ENCODE data around the gene PPARG.

The PPARG gene

DNA sequence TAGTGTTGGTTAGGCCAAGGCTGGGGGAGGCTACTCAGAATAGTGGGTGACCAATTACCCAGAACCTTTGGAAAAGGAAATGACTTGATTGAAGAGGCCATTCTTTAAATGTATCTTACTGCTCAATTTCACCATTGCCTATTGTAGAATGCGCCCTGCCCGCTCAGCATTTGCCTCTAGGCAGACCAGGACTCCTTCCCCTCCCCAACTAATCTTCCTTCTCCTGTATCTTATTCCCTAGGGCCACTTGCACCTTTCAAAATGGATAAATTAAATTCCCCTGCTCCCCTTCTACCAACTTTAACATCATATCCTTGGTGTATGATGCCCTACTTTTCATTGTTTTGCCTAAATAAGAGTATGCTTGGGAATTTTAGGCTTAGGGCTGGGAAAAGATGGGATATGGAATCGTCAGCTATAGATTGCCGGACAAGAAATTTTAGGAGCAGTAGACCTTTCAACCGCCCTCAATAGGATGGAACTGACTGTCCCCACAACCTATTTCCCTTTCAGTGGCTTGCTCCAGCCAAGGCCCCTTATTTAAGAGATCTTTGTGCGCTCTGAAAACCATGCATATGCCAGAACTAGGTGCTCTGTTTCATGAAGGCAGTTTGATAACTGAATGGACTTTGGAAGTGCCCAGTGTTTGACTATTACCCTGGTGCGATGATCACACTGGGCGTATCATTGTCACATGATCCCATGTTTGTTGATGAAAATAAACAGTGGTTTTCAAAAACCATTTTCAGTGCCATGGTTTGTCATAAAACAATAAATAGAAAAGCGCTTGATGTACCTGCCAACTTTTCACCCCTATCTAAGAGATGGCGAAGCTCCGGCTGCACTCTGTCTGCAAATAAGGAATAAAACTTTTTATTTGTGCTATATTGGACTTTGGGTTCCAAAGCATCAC, 121.1 kb downstream of the PPARG start:
- no peak for DNase-seq (ENCODE audit: low read depth in 2 of 2)

DNA sequence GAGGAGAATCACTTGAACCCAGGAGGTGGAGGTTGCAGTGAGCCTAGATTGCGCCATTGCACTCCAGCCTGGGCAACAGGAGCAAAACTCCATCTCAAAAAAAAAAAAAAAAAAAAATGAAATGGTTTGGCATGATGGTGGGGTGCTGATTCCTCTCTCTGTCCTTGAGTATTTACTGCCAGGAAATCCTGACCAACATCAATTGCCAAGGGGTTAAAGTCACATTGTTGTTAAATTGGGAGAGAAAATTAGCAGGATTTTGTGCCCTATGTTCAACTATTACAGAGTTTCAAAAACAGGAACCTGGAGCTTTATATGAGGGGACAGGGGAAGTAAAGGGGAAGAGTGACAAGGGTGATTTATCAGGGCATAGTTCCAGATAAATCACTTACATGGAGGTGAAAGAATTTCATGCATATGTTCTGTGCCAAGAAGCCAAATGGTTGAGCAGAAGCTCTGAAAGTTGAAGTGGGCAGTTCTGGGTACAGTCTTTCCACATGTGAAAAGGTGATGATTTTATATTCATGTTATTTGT, 124.9 kb downstream of the PPARG start:
- DNase-seq (ENCODE audit: low read depth in 2 of 2), result no peak

- DNase-seq (ENCODE audit: low read depth in 2 of 2), result no peak
Measured at GRCh38 chr3:12415014-12415680, 126.3 kb downstream of the PPARG start.

DNA sequence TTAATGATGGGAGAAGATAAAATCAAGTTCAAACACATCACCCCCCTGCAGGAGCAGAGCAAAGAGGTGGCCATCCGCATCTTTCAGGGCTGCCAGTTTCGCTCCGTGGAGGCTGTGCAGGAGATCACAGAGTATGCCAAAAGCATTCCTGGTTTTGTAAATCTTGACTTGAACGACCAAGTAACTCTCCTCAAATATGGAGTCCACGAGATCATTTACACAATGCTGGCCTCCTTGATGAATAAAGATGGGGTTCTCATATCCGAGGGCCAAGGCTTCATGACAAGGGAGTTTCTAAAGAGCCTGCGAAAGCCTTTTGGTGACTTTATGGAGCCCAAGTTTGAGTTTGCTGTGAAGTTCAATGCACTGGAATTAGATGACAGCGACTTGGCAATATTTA, 127.9 kb downstream of the PPARG start:
- DNase-seq (ENCODE audit: low read depth in 2 of 2), result no peak

- no peak for DNase-seq (ENCODE audit: low read depth in 2 of 2)
Measured at GRCh38 chr3:12420393-12420792, 131.5 kb downstream of the PPARG start.

GRCh38 chr3:12421132-12421531, 132.3 kb downstream of the PPARG start:
- DNase-seq (ENCODE audit: low read depth in 2 of 2), result no peak

DNA sequence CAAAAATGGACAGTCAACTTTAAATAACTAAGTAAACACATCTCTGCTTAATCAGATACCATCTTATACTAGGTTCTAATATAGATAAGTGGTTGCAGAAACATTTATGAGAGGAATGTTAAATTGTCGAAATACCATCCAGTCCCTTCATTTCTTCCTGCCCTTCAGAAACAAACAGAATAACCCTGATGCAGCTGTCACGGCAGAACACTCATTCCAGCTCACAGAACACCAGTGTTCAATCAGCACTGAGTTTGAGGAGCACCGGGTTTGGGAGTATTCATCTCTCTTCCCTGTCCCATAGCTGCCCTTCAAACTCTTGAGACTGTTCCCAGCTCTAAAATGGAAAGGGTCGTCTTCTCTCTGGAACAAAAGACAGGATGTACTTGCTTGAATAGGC, 134.3 kb downstream of the PPARG start:
- no peak for DNase-seq (ENCODE audit: low read depth in 2 of 2)

DNA sequence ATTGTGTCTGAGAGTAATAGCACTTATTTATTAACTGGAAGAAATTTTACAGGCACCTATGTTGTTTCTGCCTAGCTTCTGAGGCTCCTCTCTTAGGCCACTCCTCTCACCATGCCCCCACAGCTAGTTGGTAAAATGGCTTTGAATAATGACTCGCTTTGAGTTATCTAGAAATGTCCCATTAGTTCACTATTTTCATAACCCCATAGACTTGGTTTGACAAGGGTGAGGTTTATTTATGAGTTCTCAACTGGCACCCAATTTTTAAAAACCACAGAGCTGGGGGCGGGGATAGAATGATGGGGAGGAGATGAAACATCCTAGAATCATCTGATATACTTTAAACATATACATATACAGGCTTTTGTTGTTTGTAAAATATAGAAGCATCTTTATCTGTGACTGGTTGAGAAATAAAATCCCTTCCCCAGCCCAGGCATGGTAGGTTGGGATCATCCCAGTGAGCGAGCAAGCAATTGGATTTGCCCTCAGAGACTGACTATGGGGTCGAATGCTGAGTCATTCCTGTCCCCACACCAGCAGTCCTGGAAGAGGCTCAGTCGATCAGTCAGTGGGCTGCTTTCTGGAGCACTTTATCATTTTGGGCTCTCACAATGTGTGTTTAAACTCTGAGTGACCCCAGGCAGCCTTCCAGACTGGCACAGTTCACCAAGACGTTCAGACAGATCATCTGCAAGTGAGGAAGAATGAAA, 135.2 kb downstream of the PPARG start:
- DNase-seq (ENCODE audit: low read depth in 2 of 2), result no peak

DNA sequence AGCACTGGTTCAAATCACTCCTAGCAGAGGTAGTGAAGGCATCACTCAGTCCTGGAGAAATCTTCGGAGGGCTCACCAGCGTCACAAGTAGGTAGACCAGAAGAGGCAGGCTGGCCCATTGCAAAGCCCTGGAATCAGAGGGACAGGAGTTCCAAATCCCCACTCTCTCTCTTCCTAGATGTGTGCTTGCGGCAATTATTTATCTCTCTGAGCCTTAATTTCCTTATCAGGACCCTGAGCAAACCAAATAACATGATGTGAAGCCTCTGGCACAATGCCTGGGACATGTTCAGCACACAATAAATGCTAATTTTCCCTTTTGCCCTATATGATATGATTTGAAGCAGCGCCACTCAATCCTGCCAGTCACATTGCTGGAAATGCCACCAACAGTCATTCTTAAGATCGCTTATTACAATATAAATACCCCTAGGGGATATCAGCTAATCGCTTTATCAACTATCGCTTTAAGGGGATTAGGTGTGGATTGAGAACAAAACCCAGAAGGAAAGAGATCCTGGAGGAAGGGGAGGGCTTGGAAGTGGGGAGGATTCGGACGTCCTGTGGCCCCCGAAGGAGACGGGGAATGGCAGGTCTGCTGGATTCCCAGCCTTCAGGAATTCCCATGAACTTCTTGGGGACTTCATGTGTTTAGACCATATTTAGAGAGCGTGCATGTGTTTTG, 135.9 kb downstream of the PPARG start:
- DNase-seq (ENCODE audit: low read depth in 2 of 2), result no peak

GRCh38 chr3:12425850-12426579, 137.1 kb downstream of the PPARG start:
- no peak for DNase-seq (ENCODE audit: low read depth in 2 of 2)

DNA sequence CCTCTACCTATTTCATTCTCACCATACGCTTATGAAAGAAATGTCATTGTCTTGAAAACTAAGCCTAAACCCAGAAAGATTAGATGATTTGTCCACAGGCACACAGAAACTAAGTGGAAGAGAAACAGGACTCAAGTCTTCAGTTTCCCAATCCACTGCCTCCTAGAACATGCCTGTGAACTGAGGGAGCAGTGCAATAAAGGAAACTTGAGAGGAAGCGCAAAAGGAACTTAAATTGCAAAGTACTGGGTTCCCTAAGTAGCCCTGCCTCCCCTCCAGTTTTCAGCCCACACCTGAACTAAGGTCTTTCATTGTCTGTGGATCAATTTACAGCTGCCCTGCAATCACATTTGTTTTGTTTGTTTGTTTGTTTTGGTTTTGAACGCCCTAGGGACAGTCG, 138.7 kb downstream of the PPARG start:
- no peak for DNase-seq (ENCODE audit: low read depth in 2 of 2)

DNA sequence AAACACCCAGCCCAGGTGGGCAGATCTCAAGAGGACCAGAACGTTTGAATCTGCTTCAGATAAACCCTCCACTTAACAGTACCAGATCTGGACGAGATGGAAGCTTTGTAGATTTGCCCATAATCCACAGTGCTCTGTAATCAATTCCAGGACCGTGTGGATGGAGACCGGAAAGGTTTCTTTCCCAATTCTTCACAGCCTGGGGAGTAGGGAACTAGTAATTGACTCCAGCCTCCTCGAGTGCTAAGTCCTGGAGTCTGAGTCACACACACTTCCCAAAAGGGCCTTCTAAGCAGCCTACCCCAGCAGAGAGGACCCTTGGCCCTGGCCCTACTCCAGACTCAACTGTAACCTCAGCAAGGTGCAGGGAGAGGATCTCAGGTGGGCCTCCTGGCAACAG, 139.3 kb downstream of the PPARG start:
- DNase-seq (ENCODE audit: low read depth in 2 of 2), result no peak

DNA sequence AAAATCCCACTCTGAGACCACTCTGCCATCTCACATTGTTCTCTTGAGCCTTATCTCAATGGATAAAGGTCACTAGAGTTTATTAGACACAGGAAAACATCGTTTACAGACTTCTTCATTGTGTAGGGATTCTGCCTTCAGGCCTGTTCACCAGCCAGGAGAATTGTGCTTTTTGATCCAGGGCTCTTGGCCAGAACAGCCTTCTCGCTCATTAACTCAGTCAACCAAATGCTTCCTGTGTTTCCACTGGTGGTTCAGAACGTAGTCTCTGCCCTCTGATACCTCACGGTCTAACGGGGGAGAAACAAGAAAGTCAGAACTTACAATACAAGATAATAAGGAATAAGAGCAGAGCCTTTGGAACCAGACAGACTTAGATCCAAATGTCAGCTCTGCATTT, 141.2 kb downstream of the PPARG start:
- DNase-seq (ENCODE audit: low read depth in 2 of 2), result no peak

DNA sequence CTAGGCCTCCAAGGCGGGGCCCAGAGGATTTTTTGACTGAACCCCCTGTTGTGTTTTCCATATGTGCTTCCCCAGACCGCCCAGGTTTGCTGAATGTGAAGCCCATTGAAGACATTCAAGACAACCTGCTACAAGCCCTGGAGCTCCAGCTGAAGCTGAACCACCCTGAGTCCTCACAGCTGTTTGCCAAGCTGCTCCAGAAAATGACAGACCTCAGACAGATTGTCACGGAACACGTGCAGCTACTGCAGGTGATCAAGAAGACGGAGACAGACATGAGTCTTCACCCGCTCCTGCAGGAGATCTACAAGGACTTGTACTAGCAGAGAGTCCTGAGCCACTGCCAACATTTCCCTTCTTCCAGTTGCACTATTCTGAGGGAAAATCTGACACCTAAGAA, 145.0 kb downstream of the PPARG start:
- no peak for DNase-seq (ENCODE audit: low read depth in 2 of 2)

GRCh38 chr3:12436514-12437220, 147.8 kb downstream of the PPARG start:
- DNase-seq (ENCODE audit: low read depth in 2 of 2), result no peak

- no peak for DNase-seq (ENCODE audit: low read depth in 2 of 2)
Measured at GRCh38 chr3:12437221-12437605, 148.3 kb downstream of the PPARG start.

- DNase-seq (ENCODE audit: low read depth in 2 of 2), result no peak
Measured at GRCh38 chr3:12437861-12438260, 149.0 kb downstream of the PPARG start.

DNA sequence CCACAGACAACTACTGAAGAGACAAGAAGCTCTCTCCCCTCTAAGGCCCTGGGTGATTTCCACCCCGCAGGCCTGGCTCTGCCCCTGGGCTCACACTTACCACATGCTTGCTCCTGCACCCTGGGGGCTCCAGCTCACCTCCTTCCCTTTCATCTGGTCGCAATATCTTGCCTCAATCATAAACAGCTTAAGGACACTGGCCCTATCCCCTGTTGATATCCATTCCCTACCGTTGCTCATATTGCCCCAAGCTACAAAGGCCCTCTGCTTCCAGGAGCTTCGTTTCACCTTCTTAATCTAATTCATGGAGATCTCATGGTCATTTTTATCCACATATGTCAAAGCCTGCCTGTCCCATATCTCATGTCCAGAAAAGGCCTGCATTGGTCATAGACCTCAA, 149.4 kb downstream of the PPARG start:
- no peak for DNase-seq (ENCODE audit: low read depth in 2 of 2)

DNA sequence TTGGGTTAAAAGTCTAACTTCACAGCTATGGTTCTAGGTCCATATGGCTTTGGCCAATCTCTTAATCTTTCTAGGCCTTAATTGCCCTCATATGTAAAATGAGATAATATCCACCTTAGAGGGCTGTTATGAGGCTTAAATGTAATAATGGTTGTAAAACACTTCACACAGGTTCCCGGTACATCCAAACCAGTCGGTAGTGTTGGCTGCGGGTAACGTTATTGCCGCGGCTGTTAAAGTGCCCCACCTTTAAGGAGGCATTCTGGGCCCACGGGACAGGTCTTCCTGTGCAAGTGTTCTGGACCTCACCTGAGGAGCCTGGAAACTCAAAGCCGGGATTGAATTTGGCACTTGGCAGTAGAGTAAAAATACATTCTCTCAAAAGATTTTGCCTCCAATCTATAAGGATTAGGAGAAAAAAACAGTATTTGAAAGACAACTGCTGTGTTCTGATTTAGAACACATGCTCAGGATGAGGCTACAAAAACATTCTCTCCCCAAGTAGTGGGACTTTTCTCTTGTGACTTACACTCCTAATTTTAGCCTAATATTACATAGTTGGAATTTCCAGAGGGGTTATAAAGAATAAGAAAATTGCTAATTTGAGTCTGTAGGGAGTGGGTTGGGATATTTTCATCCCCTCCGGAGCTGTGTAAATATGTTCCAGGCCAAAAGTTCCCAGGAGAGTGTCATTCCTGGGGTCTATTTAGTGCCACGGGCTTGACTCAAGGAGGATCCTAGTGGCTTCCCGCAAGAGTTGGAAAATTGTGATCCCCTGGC, 150.5 kb downstream of the PPARG start:
- no peak for DNase-seq (ENCODE audit: low read depth in 2 of 2)

Data from activated CD8-positive, alpha-beta memory T cell treated with anti-CD3 and anti-CD28 coated beads for 4 hours (primary cell).